Endothelial cell of umbilical vein (primary cell): ENCODE results near the gene JAKMIP1. TPM values are rescaled to one million over a fixed set of nuclear protein-coding genes. Genes with fewer than 3 reads are reported as not detected.

Experiments
- BruUV-seq: library from RNA; stranded (reverse); fragments of 400-500 nt; replicated peaks from 2 replicates; lab custom pipeline; 2021; lab: Mats Ljungman, UMichigan
- CTCF ChIA-PET: fragments of 300-600, 350-600 bp; sonication (Branson Sonifier 250); formaldehyde crosslinking; loops from one replicate; lab custom pipeline; 2021; ENCODE audit warnings: antibody characterized with exemption, inconsistent platforms; lab: Charles Lee
- POLR2A ChIA-PET: fragments of 300-600, 350-600 bp; sonication (Branson Sonifier 250); formaldehyde crosslinking; loops from one replicate; lab custom pipeline; 2021; ENCODE audit warnings: antibody characterized with exemption, inconsistent platforms; lab: Charles Lee
- DNase-seq: peaks from one replicate; pipeline ENCODE4 v3.0.0-alpha.2; 2011; ENCODE audit warnings: low read depth, low spot score
- FAIRE-seq: peaks from 2 replicates; lab custom pipeline; 2011; peaks lifted over from hg19 to GRCh38; lab: Jason Lieb, UNC
- H2AFZ ChIP-seq: 2 replicates; pipeline ENCODE4 v1.6.0; 2012; ENCODE audit warnings: low read depth, low read length, control low read depth, inconsistent platforms
- H3K27ac ChIP-seq: 2 replicates; pipeline ENCODE4 v1.5.1; 2011; ENCODE audit warnings: low read depth, mild to moderate bottlenecking, control low read depth, low read length, moderate library complexity; ENCODE audit not compliant: insufficient read depth
- H3K27me3 ChIP-seq, 2 experiments: 2 replicates each; pipeline versions ENCODE4 v1.6.0 to v1.6.1; 2011; ENCODE audit warnings: low read length in 2 of 2, mixed read lengths in 1 of 2; ENCODE audit not compliant: control insufficient read depth in 2 of 2, insufficient read depth in 2 of 2
- H3K36me3 ChIP-seq, 2 experiments: 2 replicates in 1 of 2; 3 replicates in 1 of 2; pipeline ENCODE4 v1.5.1; 2011; ENCODE audit warnings: low read length in 2 of 2, mild to moderate bottlenecking in 1 of 2, moderate library complexity in 1 of 2; ENCODE audit not compliant: control insufficient read depth in 2 of 2, insufficient read depth in 2 of 2; ENCODE audit errors: extremely low read depth in 1 of 2
- H3K4me1 ChIP-seq: 3 replicates; pipeline ENCODE4 v1.5.1; 2011; ENCODE audit warnings: mild to moderate bottlenecking, low read length; ENCODE audit not compliant: control insufficient read depth, insufficient read depth; ENCODE audit errors: extremely low read depth
- H3K4me2 ChIP-seq: 2 replicates; pipeline ENCODE4 v1.6.1; 2011; ENCODE audit warnings: low read length, control low read depth, mixed read lengths; ENCODE audit not compliant: insufficient read depth
- H3K4me3 ChIP-seq, 3 experiments: fragments of 200-600 bp in 1 of 3; sonication (generic), shearing (Covaris generic) in 1 of 3; replicated peaks in 1 of 3; 2 replicates each; pipeline ENCODE4 v1.5.1; 2011 to 2016; ENCODE audit warnings: control low read depth in 3 of 3, low read length in 3 of 3, mild to moderate bottlenecking in 2 of 3, inconsistent platforms in 1 of 3, low read depth in 1 of 3, moderate library complexity in 1 of 3; ENCODE audit not compliant: insufficient read depth in 1 of 3
- H3K79me2 ChIP-seq: 2 replicates; pipeline ENCODE4 v1.6.0; 2012; ENCODE audit warnings: low read length, inconsistent platforms; ENCODE audit not compliant: control insufficient read depth, insufficient read depth
- H3K9ac ChIP-seq: replicated peaks from 2 replicates; pipeline ENCODE3; 2011; ENCODE audit warnings: low read length, control low read depth; ENCODE audit not compliant: insufficient read depth; ENCODE audit errors: extremely low read depth
- H3K9me1 ChIP-seq: replicated peaks from 3 replicates; pipeline ENCODE4 v1.6.0; 2011; ENCODE audit warnings: mild to moderate bottlenecking, low read length; ENCODE audit not compliant: control insufficient read depth, insufficient read depth; ENCODE audit errors: extremely low read depth
- H3K9me3 ChIP-seq: replicated peaks from 2 replicates; pipeline ENCODE4 v1.5.1; 2012; ENCODE audit warnings: low read length, inconsistent platforms; ENCODE audit not compliant: control insufficient read depth, insufficient read depth
- H4K20me1 ChIP-seq: replicated peaks from 2 replicates; pipeline ENCODE3; 2011; ENCODE audit warnings: mild to moderate bottlenecking, low read length; ENCODE audit not compliant: control insufficient read depth, insufficient read depth; ENCODE audit errors: extremely low read depth
- EZH2 ChIP-seq: IDR thresholded peaks from 2 replicates; pipeline ENCODE4 v1.6.1; 2012; ENCODE audit warnings: borderline replicate concordance, low read depth, mild to moderate bottlenecking, moderate library complexity, low read length, inconsistent platforms; ENCODE audit not compliant: severe bottlenecking
- FOS ChIP-seq: IDR thresholded peaks from 2 replicates; pipeline ENCODE4 v1.6.1; 2011; ENCODE audit warnings: mild to moderate bottlenecking, low read length, moderate library complexity, borderline replicate concordance; ENCODE audit not compliant: insufficient read depth
- GATA2 ChIP-seq: IDR thresholded peaks from 2 replicates; pipeline ENCODE4 v1.7.0; 2011; ENCODE audit warnings: low read depth, mild to moderate bottlenecking, moderate library complexity, mixed read lengths, low read length; ENCODE audit not compliant: insufficient read length, insufficient read depth
- JUN ChIP-seq: IDR thresholded peaks from 2 replicates; pipeline ENCODE4 v1.6.1; 2011; ENCODE audit warnings: borderline replicate concordance, low read depth; ENCODE audit not compliant: insufficient read length, insufficient read depth
- MAX ChIP-seq: IDR thresholded peaks from 2 replicates; pipeline ENCODE4 v1.6.1; 2011; ENCODE audit not compliant: insufficient read depth, insufficient read length
- MYC ChIP-seq: IDR thresholded peaks from one replicate; pipeline ENCODE4 v1.6.1; 2011; ENCODE audit warnings: mild to moderate bottlenecking, low read depth, low read length
- POLR2A ChIP-seq: IDR thresholded peaks from 2 replicates; pipeline ENCODE4 v1.6.1; 2012; ENCODE audit warnings: low read depth, mild to moderate bottlenecking, control low read depth, low read length
- POLR2AphosphoS5 ChIP-seq: IDR thresholded peaks from 2 replicates; pipeline ENCODE4 v1.6.1; 2012; ENCODE audit warnings: low read depth, mild to moderate bottlenecking, control low read depth, low read length, moderate library complexity; ENCODE audit not compliant: insufficient read depth
- dilution Hi-C: fragments of 300-500 bp; cut with MboI; formaldehyde crosslinking; loops from one replicate; pipeline ENCODE4 v1.15.0; 2019; ENCODE audit warnings: low sequenced_read_pairs; ENCODE audit not compliant: extremely low pct_ligation_motif_present
- intact Hi-C: fragments of 100-400 bp; cut with micrococcal nuclease; formaldehyde crosslinking; loops from one replicate; pipeline ENCODE4 v1.10.0; 2022
- polyA plus RNA-seq, 4 experiments: library from polyadenylated mRNA; depleted of rRNA in 3 of 4; stranded (reverse) in 3 of 4; unstranded in 1 of 4; fragments of >200 nt; gene quantifications; 2 replicates each; pipeline versions ENCODE4 v1.2.1 to v1.2.3, GENCODE V29; 2011 to 2012; ENCODE audit warnings: missing spikeins in 1 of 4
- total RNA-seq: library from RNA; stranded (reverse); gene quantifications from 2 replicates; pipeline ENCODE4 v1.2.3, GENCODE V29; 2021
- TF ChIP-seq, protein P1 (sequence below), 2 donors: IDR thresholded peaks; 1 replicate in 1 of 2; 2 replicates in 1 of 2; pipeline ENCODE4 v1.5.1; 2011; ENCODE audit warnings: low read length in 2 of 2, mild to moderate bottlenecking in 2 of 2, moderate library complexity in 2 of 2, control low read depth in 1 of 2, inconsistent platforms in 1 of 2, low read depth in 1 of 2; ENCODE audit not compliant: insufficient read depth in 1 of 2; ENCODE audit errors: extremely low read depth in 1 of 2

The JAKMIP1 gene
- total and polyA plus RNA-seq, 2 donors (not counting 3 experiments of a cell fraction or from before 2014, with no cell fraction given) = not detected

DNA sequence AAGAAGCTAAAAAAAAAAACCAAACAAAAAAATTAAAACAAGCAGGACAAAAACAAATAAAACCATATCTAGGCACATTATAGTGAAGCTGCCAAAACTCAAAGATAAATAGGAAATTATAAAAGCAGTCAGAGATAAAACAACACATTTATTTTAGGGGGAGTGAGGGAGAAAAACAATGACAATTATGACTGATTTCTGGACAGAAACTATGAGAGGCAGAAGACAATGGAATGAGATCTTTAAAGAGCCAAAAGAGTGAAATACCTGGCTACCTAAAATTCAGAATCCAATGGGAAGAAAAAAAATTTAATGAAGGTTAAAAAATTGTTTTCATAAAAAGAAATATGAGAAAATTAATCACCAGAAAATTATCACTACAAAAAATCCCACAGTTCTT lies 215.5 kb downstream of the JAKMIP1 start:
- CTCF ChIA-PET = no interaction called here
- dilution Hi-C loops = no loop called here
- TF ChIP-seq FOS = no peak
- no peak for TF ChIP-seq POLR2A
- TF ChIP-seq, protein P1, sequence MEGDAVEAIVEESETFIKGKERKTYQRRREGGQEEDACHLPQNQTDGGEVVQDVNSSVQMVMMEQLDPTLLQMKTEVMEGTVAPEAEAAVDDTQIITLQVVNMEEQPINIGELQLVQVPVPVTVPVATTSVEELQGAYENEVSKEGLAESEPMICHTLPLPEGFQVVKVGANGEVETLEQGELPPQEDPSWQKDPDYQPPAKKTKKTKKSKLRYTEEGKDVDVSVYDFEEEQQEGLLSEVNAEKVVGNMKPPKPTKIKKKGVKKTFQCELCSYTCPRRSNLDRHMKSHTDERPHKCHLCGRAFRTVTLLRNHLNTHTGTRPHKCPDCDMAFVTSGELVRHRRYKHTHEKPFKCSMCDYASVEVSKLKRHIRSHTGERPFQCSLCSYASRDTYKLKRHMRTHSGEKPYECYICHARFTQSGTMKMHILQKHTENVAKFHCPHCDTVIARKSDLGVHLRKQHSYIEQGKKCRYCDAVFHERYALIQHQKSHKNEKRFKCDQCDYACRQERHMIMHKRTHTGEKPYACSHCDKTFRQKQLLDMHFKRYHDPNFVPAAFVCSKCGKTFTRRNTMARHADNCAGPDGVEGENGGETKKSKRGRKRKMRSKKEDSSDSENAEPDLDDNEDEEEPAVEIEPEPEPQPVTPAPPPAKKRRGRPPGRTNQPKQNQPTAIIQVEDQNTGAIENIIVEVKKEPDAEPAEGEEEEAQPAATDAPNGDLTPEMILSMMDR (IDR thresholded peaks at IDR 0.05; ENCODE audit: extremely low read depth in 1 of 2, insufficient read depth in 1 of 2, low read depth in 1 of 2, low read length in 2 of 2) = no peak
- TF ChIP-seq EZH2 = no peak
- no peak for TF ChIP-seq GATA2
- TF ChIP-seq POLR2AphosphoS5 = no peak
- no peak for TF ChIP-seq JUN
- no peak for TF ChIP-seq MAX
- TF ChIP-seq MYC = no peak

More for the DNA sequence above, 215.5 kb downstream of the JAKMIP1 start:
- intact Hi-C loops = no loop called here
- Histone ChIP-seq H3K27ac (no peak overlapping the region), H3K9me3 (no peaks in the 10 kb centered on the region), H3K4me2 (no peak overlapping the region), H3K4me1 (no peaks in the 10 kb centered on the region), H3K9ac (no peak overlapping the region), H3K4me3 (no peak overlapping the region), H3K36me3 (no peaks in the 10 kb centered on the region), H3K9me1 (no peaks in the 10 kb centered on the region), H3K27me3 (no peaks in the 10 kb centered on the region), H2AFZ (no peak overlapping the region), H4K20me1 (no peaks in the 10 kb centered on the region), H3K79me2 (no peaks in the 10 kb centered on the region)
- POLR2A ChIA-PET = no interaction called here
- BruUV-seq = no TSS peak
- no peak for FAIRE-seq
- no peak for DNase-seq
